ENCODE data around the gene NANS.
A peak's percentile ranks its signal among the peaks of the same experiment; 100 is the strongest.
"Not testable (repeated sequence)": the region's sequence is repeated elsewhere in the genome, so short reads cannot be mapped to it uniquely, and the experiment has no call there.

NANS gene

GRCh38 chr9:98080326-98080725, 23.8 kb downstream of the NANS start:
- peak; percentile 58 for DNase-seq

GRCh38 chr9:98080780-98081179, 24.2 kb downstream of the NANS start:
- DNase-seq: no peak

- DNase-seq: peak; percentile 75
These were observed 25.1 kb downstream of the NANS start for GRCh38 chr9:98081477-98082219.

- DNase-seq: no peak
These were observed 26.5 kb downstream of the NANS start for GRCh38 chr9:98083061-98083501.

- no peak for DNase-seq
These were observed 27.1 kb downstream of the NANS start for GRCh38 chr9:98083566-98084183.

DNA sequence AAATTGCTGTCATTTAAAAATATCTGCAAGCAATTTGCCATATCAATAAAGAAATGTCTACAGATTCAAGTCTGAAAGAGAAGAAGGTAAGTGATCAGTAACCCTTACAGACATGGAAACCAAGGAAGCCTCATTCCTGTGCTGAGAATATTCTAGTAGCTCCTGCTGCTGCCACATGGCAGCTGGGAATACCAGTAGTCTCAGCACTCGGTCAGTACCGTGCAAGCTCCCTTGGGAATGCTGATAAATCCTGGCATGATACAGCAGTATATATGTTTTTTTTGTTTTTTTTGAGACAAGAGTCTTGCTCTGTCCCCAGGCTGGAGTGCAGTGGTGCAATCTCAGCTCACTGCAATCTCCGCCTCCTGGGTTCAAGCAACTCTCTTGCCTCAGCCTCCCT, 27.9 kb downstream of the NANS start:
- DNase-seq: no peak

DNA sequence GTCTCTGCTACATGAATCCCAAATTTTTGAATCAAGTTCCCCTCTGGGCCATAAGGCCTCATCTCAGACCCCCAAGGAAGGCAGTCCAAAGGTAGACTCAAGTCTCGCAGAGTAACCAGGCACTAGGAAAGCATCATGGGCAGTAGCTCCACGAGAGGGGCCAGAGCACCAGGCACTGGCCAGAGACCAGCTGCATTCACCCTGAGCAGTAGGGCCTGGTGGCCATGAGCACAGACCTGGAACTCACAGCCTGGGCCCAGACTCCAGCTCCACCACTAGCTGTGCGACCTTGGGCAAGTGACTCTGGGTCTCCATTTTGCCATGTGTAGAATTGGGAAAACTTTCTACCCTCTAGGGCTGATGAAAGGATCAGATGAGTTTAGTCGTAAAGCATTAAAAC, 28.5 kb downstream of the NANS start:
- no peak for DNase-seq

GRCh38 chr9:98085944-98086343, 29.4 kb downstream of the NANS start:
- DNase-seq: no peak

DNA sequence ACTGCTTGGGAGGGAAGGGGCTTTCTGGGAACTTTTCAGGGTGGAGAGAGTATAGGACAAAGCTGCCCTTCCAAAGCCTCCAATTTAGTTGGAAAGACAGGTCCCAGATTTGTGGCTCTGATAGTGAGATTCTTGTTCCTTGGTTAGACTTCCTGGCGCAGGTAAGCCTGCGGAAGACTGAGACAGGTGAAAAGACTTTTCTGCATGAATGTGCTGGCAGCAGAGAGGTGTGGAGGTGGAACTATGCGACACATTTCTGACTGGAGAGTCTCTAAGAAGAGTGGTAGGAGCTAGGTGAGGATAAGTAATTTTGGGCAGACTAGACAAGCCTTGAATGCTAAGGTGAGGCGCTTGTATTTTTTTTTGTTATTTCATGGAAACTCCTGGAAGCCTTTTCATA, 29.9 kb downstream of the NANS start:
- no peak for DNase-seq

- DNase-seq: no peak
These were observed 31.2 kb downstream of the NANS start for GRCh38 chr9:98087420-98088354.

GRCh38 chr9:98090674-98091073, 34.1 kb downstream of the NANS start:
- DNase-seq: not testable (repeated sequence)

GRCh38 chr9:98091735-98092612, 35.4 kb downstream of the NANS start:
- DNase-seq: no peak

DNA sequence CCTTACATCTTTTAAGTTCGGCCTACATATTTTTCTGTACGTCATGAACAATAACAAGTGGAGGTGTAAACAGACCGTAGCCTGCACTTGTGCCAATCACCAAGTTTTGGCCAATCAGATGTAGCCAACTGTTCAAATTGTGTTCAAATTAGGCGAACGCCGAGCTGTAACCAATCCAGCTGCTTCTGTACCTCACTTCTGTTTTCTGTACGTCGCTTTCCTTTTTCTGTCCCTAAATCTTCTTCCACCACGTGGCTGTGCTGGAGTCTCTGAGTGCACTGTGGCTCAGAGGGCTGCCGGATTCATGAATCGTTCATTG, 36.0 kb downstream of the NANS start:
- DNase-seq: no peak

GRCh38 chr9:98094316-98094715, 37.8 kb downstream of the NANS start:
- no peak for DNase-seq

- no peak for DNase-seq
These were observed 38.3 kb downstream of the NANS start for GRCh38 chr9:98094851-98095250.

DNA sequence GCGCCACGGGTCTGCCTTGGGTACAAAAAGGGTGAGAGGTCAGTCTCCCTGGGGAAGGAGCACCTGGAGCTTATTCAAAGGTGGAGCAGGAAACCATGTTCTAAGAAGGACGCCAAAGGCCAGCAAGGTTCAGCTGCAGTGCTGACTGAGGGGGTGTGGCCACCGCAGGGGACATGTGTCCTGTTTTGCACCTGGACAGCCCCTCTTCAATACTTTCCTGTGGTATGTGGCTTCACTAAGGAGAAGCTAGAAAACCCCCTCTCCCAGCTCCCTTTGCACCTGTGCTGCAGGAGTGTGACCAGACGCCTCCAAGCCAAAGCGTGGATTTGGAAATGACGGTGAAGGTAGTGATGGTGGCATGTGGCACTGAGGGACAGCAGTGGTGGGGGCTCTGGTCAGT, 38.9 kb downstream of the NANS start:
- no peak for DNase-seq

DNA sequence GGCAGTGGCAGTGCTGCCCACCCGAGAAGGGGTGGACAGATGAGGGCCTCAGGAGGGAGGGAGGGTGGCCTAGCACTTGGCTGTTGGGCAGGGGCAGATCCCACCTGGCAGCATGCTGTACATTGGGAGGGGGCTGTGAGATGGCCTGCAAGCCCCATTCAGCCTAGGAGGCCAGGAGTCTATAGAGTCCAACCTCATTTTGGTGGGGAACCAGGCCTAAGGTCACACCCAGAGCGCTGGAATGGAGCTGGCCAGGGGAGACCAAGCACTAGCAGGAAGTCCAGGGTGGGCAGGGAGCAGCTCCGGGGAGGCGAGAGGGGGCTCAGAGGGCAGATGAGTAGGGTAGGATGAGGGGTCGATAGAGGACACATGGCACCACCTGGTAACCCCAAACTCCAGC, 39.6 kb downstream of the NANS start:
- DNase-seq: no peak

DNA sequence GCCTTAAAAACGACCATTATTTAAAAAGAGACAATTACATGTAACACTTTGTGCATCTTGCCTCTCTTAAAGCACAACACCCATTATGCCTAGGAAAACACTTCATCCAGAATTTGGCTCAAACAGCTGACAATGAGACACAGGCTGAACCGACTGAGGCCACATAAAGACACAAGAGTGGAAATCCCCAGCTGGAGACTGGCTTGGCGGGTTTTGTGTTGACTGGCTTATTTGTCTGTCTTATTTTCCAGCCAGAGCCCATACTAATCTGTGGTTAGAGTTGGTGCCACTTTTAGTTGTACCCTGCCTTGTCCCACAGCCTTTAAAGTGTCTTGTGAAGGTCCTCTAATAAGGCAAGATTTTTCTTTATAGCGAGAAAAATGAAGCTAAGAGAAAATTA, 41.3 kb downstream of the NANS start:
- no peak for DNase-seq

DNA sequence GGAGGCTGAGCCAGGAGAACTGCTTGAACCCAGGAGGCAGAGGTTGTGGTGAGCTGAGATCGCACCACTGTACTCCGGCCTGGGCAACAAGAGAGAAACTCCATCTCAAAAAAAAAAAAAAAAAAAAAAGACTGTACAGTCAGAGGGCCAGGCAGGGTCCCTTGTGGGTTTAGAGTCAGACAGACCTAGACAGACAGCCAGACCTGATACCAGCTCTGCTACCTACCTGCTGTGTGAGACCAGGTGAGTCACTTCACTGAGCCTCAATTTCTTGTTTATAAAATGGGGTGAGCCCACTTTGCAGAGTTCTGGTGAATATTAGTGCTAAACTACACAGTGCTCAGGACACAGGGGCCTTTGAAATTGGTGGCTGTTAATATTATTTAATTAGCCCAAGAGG, 42.8 kb downstream of the NANS start:
- DNase-seq: no peak

DNA sequence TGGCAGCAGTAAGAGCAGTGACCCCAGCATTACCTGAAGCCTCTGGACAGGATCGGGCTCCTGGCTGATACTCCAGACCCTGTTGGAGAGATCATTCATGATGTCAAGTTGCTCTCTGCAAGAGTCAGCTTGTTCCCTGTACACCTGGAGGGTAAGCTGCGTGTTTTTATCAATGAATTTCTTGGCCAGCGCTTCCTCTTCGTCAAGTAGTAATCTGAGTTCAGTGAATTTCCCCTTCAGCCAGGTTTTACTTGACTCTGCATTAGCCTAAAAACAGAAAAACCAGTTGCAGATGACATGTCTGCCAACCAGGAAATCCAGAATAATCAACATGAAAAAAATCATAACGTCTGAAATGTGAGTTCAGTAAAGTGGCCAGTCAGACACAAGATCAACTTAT, 43.4 kb downstream of the NANS start:
- no peak for DNase-seq

DNA sequence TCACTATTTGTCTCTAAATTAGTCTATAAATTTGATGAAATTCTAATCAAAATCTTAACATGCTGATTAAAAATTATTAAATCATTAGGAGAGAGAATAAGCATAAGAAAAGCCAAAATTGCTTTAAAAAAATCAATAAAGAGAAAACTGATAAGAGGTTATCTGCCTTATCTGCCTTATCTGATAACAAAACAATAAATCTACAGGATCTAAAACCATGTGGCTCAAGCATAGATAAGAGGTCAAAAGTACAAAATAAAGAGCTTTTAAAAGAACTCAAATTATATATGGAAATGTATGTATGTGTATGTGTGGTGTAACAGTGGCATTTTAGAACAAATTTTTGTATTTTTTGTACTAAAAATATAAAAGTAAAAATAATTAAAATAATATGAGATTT, 43.9 kb downstream of the NANS start:
- DNase-seq: no peak

- no peak for DNase-seq
These were observed 44.9 kb downstream of the NANS start for GRCh38 chr9:98101416-98101815.

DNA sequence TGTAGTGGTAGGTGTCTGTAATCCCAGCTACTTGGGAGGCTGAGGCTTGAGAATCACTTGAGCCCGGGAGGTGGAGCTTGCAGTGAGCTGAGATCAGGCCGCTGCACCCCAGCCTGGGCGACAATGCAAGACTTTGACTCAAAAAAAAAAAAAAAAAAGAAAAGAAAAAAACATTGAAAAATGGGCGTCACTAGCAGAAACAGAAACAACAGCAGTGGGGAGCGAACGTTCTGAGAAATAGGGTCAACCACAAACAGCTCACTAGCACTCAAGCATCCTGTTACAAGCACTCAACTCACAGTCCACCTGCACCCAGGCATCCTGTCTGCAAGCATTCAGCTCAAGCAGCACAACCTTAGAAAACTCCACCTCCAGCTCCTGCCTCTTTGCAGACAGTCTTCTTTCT, 45.3 kb downstream of the NANS start:
- no peak for DNase-seq

Data from EL (cell line).